CD8-positive, alpha-beta memory T cell (primary cell): ENCODE results near the gene PLXNB3. TPM values are rescaled to one million over a fixed set of nuclear protein-coding genes. Genes with fewer than 3 reads are reported as not detected.
"Not testable (repeated sequence)": the region's sequence is repeated elsewhere in the genome, so short reads cannot be mapped to it uniquely, and the experiment has no call there.

Experiments used
- CTCF ChIA-PET: fragments of 350-600 bp; sonication (Branson Sonifier 250); formaldehyde crosslinking; loops from one replicate; lab custom pipeline; 2021; ENCODE audit warnings: antibody characterized with exemption; lab: Charles Lee
- POLR2A ChIA-PET: fragments of 350-600 bp; sonication (Branson Sonifier 250); formaldehyde crosslinking; loops from one replicate; lab custom pipeline; 2021; ENCODE audit warnings: antibody characterized with exemption; lab: Charles Lee
- DNase-seq, 5 donors: peaks; one replicate each; pipeline versions ENCODE4 v3.0.0 to v3.0.0-alpha.2; 2020 to 2022; ENCODE audit warnings: mixed read lengths in 1 of 5
- H3K27ac ChIP-seq: one replicate; pipeline ENCODE4 v1.7.0; 2013; ENCODE audit warnings: low read depth, mild to moderate bottlenecking, low read length, moderate library complexity
- H3K27me3 ChIP-seq: 2 replicates; pipeline ENCODE4 v1.7.0; 2013; ENCODE audit warnings: low read length, mild to moderate bottlenecking; ENCODE audit not compliant: insufficient read depth, poor library complexity, severe bottlenecking
- H3K36me3 ChIP-seq: 2 replicates; pipeline ENCODE4 v1.7.0; 2013; ENCODE audit warnings: mild to moderate bottlenecking, low read length, moderate library complexity; ENCODE audit not compliant: insufficient read depth
- H3K4me1 ChIP-seq: 2 replicates; pipeline ENCODE4 v1.7.0; 2013; ENCODE audit warnings: mild to moderate bottlenecking, low read length, moderate library complexity; ENCODE audit not compliant: insufficient read depth
- H3K4me3 ChIP-seq: 2 replicates; pipeline ENCODE4 v1.7.0; 2013; ENCODE audit warnings: mild to moderate bottlenecking, low read length
- H3K9me3 ChIP-seq: 2 replicates; pipeline ENCODE4 v1.7.0; 2013; ENCODE audit warnings: mild to moderate bottlenecking, low read length
- H3K27ac Mint-ChIP-seq, 8 donors: one replicate each; pipeline ENCODE4 v1.8.0; 2020 to 2021; ENCODE audit warnings: mixed read lengths in 8 of 8, mild to moderate bottlenecking in 6 of 8, inconsistent platforms in 3 of 8, moderate library complexity in 3 of 8
- H3K27me3 Mint-ChIP-seq, 2 donors: one replicate each; pipeline ENCODE4 v1.8.0; 2020 to 2021; ENCODE audit warnings: mixed read lengths in 2 of 2, mild to moderate bottlenecking in 1 of 2, moderate library complexity in 1 of 2
- H3K36me3 Mint-ChIP-seq, 3 donors: one replicate each; pipeline ENCODE4 v1.8.0; 2020 to 2021; ENCODE audit warnings: mixed read lengths in 3 of 3, inconsistent platforms in 1 of 3, mild to moderate bottlenecking in 1 of 3
- H3K4me1 Mint-ChIP-seq, 3 donors: one replicate each; pipeline ENCODE4 v1.8.0; 2020 to 2021; ENCODE audit warnings: mixed read lengths in 3 of 3, inconsistent platforms in 1 of 3, mild to moderate bottlenecking in 1 of 3
- H3K4me3 Mint-ChIP-seq, 7 donors: one replicate each; pipeline ENCODE4 v1.8.0; 2020 to 2021; ENCODE audit warnings: mixed read lengths in 7 of 7, mild to moderate bottlenecking in 6 of 7, moderate library complexity in 4 of 7, inconsistent platforms in 2 of 7
- H3K9me3 Mint-ChIP-seq, 5 donors: one replicate each; pipeline ENCODE4 v1.8.0; 2020 to 2022; ENCODE audit warnings: mixed read lengths in 5 of 5, mild to moderate bottlenecking in 3 of 5, moderate library complexity in 2 of 5, inconsistent platforms in 1 of 5
- polyA plus RNA-seq: library from polyadenylated mRNA; unstranded; fragments of 300-500 nt; fragmentation: Illumina TruSeq; gene quantifications from one replicate; pipeline ENCODE4 v1.2.3, GENCODE V29; 2021
- total RNA-seq, 2 experiments: library from RNA; stranded (reverse); gene quantifications; one replicate each; pipeline ENCODE4 v1.2.3, GENCODE V29; 2021

PLXNB3 gene
- total and polyA plus RNA-seq, 3 experiments from 2014 or later: 0.51 to 0.57 TPM; not detected in 1

- H3K36me3 Mint-ChIP-seq, H3K9me3 Mint-ChIP-seq, H3K4me3 Mint-ChIP-seq, POLR2A ChIA-PET, H3K27ac Mint-ChIP-seq, H3K9me3 ChIP-seq, DNase-seq, H3K27ac ChIP-seq, H3K36me3 ChIP-seq, CTCF ChIA-PET, H3K27me3 ChIP-seq, H3K4me3 ChIP-seq: not testable (repeated sequence)
- Mint-ChIP-seq H3K27me3 (peaks cover 3 to 22% of the 10 kb centered on the region in 2 donors), H3K4me1 (peaks cover 12 to 19% (median 13%) of the 10 kb centered on the region in 3 donors)
- H3K4me1 ChIP-seq: peaks cover 15% of the 10 kb centered on the region
These were observed 21.9 kb upstream of the PLXNB3 start for GRCh38 chrX:153742111-153742510.

DNA sequence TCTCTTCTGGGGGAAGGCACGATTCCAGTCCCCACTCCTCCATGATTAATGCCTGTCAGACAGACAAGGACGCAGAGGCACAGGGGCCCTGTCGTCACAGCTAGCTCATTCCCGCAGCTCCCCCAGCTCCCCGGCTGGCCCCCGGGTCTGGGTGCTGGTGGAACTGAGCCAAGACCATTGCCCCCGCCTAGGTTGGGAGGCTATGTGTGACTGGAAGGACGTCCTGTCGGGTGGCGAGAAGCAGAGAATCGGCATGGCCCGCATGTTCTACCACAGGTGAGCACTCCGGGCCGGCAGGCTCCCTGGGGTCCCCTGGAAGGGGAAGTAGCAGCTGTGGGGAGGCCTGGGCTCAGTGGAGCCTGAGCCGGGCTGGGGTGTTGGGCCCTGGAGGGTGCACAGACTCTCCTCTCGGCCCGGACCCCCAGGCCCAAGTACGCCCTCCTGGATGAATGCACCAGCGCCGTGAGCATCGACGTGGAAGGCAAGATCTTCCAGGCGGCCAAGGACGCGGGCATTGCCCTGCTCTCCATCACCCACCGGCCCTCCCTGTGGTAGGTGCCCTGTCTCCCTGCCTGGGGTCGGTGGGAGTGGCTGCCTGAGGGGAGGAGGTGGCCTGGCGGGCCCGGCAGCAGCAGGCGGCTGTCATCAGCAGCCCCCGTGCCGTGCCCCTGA, 21.1 kb upstream of the PLXNB3 start:
- H3K27ac ChIP-seq, H3K9me3 ChIP-seq, H3K4me3 ChIP-seq, CTCF ChIA-PET, H3K9me3 Mint-ChIP-seq, H3K36me3 Mint-ChIP-seq, POLR2A ChIA-PET, DNase-seq, H3K36me3 ChIP-seq, H3K27ac Mint-ChIP-seq, H3K27me3 ChIP-seq: not testable (repeated sequence)
- H3K4me1 ChIP-seq: peaks cover 15% of the 10 kb centered on the region
- peaks cover 3 to 22% of the 10 kb centered on the region in 2 donors for H3K27me3 Mint-ChIP-seq
- H3K4me3 Mint-ChIP-seq: peak overlapping the region in 1 of 7 donors; percentile 28
- H3K4me1 Mint-ChIP-seq: peaks cover 12 to 19% (median 13%) of the 10 kb centered on the region in 3 donors

- not testable (repeated sequence) for H3K9me3 ChIP-seq
- CTCF ChIA-PET: interaction anchor here (1.0 kb wide), 1 partner anchor 204 kb away, joined by 3 read pairs; no protein-coding TSS in a partner anchor
These were observed 20.4 kb upstream of the PLXNB3 start for GRCh38 chrX:153743468-153744209.

DNA sequence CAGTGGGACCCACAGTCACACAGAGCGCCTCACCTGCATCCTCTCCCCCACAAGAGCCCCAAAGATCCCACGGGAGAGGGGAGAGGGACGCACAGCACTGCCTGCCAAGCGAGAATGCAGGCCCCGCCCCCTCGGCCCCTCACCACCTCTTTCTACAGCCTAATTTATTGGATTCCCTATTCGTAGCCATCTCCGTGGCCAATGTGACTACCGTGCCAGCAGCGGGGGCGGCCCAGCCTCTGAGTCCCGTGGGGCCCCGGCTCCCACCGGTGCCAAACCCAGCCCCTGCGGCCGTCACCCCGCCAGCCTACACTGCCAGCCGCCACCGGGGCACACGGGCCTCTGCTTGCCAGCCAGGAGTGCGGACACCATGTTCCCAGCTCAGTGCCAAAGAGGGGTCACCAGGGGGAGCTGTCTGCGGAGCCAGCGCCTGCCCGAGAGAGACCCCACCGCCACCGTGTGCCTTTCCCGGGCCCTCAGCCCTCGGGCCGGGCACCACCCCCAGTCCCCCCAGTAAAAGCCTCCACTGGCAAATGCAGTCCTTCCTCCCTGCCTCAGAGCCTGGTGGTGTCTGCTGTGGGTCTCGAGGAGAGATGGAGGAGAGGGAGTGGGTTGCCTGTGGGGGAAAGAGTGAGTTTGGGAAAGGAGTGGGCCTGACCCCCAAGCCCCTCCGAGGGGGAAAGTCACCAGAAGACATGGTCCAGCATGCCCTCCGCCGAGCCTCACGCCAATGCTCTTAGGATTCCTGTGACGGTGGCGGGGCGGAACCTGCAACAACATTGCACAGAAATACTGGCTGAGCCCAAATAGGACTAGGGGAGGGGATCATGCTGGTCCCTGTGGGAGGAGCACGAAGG, 19.6 kb upstream of the PLXNB3 start:
- H3K27me3 Mint-ChIP-seq: peaks cover 3 to 20% of the 10 kb centered on the region in 2 donors
- H3K9me3 Mint-ChIP-seq: no peaks in the 10 kb centered on the region
- H3K4me1 Mint-ChIP-seq: peaks cover 11 to 19% (median 12%) of the 10 kb centered on the region in 3 donors
- ChIA-PET CTCF (interaction anchor here (1.0 kb wide), 1 partner anchor 203 kb away, joined by 3 read pairs; no protein-coding TSS in a partner anchor), POLR2A (no interaction called here)
- Histone ChIP-seq H3K27me3 (no peaks in the 10 kb centered on the region), H3K9me3 (no peaks in the 10 kb centered on the region), H3K36me3 (no peaks in the 10 kb centered on the region), H3K27ac (peak overlapping the region; percentile 38), H3K4me3 (no peak overlapping the region), H3K4me1 (peaks cover 13% of the 10 kb centered on the region)
- DNase-seq: no peak
- no peak overlapping the region for H3K4me3 Mint-ChIP-seq
- no peak overlapping the region for H3K27ac Mint-ChIP-seq
- H3K36me3 Mint-ChIP-seq: peaks cover 0 to 4% (median 0%) of the 10 kb centered on the region in 3 donors

More at GRCh38 chrX:153743468-153744209, 20.4 kb upstream of the PLXNB3 start:
- H3K27ac Mint-ChIP-seq, H3K36me3 Mint-ChIP-seq, H3K36me3 ChIP-seq, H3K27me3 ChIP-seq, H3K9me3 Mint-ChIP-seq, H3K4me3 Mint-ChIP-seq, H3K4me3 ChIP-seq, POLR2A ChIA-PET, DNase-seq: not testable (repeated sequence)
- H3K27me3 Mint-ChIP-seq: peaks cover 3 to 19% of the 10 kb centered on the region in 2 donors
- Histone ChIP-seq H3K27ac (peak overlapping the region; percentile 38), H3K4me1 (peaks cover 15% of the 10 kb centered on the region)
- peaks cover 12 to 19% (median 13%) of the 10 kb centered on the region in 3 donors for H3K4me1 Mint-ChIP-seq

GRCh38 chrX:153745067-153745433, 19.0 kb upstream of the PLXNB3 start:
- H3K9me3 Mint-ChIP-seq, H3K9me3 ChIP-seq, H3K4me1 ChIP-seq, H3K4me3 ChIP-seq, H3K27ac ChIP-seq, H3K36me3 ChIP-seq, POLR2A ChIA-PET, H3K27ac Mint-ChIP-seq, H3K4me3 Mint-ChIP-seq, DNase-seq, H3K36me3 Mint-ChIP-seq, H3K27me3 ChIP-seq: not testable (repeated sequence)
- Mint-ChIP-seq H3K4me1 (peaks cover 9 to 15% (median 10%) of the 10 kb centered on the region in 3 donors), H3K27me3 (peaks cover 3 to 20% of the 10 kb centered on the region in 2 donors)
- CTCF ChIA-PET: interaction anchor here (1.0 kb wide), 1 partner anchor 202 kb away, joined by 3 read pairs; no protein-coding TSS in a partner anchor

DNA sequence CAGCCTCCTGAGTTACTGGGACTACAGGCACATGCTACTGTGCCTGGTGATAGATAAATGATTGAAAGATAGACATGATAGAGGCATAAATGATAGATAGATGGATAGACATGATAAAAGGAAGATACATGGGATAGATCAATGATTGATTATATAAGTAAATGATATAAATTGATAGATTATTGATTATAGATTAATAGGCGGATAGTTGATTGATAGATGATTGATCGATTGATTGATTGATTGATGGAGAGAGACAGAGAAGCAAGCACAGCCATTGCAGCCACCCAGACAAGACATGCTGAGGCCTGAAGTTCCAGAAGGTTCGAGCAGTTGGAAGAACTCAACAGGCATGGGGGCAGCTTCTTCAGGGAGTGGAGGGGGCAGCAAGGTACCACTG, 17.7 kb upstream of the PLXNB3 start:
- Histone ChIP-seq H3K4me1 (no peaks in the 10 kb centered on the region), H3K36me3 (no peaks in the 10 kb centered on the region), H3K4me3 (no peak overlapping the region), H3K9me3 (no peaks in the 10 kb centered on the region), H3K27ac (no peak overlapping the region), H3K27me3 (no peaks in the 10 kb centered on the region)
- H3K4me1 Mint-ChIP-seq: peaks cover under 1 to 5% (median under 1%) of the 10 kb centered on the region in 3 donors
- DNase-seq: no peak
- no peaks in the 10 kb centered on the region for H3K9me3 Mint-ChIP-seq
- peaks cover 0 to 3% (median 0%) of the 10 kb centered on the region in 3 donors for H3K36me3 Mint-ChIP-seq
- ChIA-PET CTCF (no interaction called here), POLR2A (interaction anchor here (0.7 kb wide), 1 partner anchor 200 kb away, joined by 4 read pairs; no protein-coding TSS in a partner anchor)
- no peak overlapping the region for H3K27ac Mint-ChIP-seq
- H3K4me3 Mint-ChIP-seq: no peak overlapping the region
- peaks cover 3 to 15% of the 10 kb centered on the region in 2 donors for H3K27me3 Mint-ChIP-seq

DNA sequence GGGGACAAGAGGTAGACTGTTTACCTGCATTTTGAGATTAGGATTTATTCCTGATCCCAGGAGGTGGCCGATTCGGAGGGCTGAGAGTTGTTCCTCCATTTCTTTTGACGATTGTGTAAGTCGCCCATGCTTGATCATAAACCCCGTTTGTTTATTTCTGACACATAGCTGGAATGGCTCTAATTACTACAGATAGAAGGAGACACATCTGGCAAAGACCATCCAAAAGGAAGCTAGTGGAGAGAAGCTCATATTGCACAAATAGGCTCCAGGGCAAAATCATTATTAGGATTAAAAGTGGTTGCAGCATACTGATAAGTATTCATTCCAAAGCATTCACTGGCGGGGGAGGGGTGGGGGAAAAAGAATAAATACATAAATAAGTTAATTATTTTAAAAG, 17.1 kb upstream of the PLXNB3 start:
- H3K4me1 ChIP-seq, H3K27ac Mint-ChIP-seq, H3K4me1 Mint-ChIP-seq, DNase-seq, H3K9me3 ChIP-seq, H3K4me3 Mint-ChIP-seq, H3K36me3 Mint-ChIP-seq, H3K9me3 Mint-ChIP-seq, H3K4me3 ChIP-seq, CTCF ChIA-PET, H3K36me3 ChIP-seq, H3K27me3 ChIP-seq, H3K27ac ChIP-seq: not testable (repeated sequence)
- peaks cover 3 to 13% of the 10 kb centered on the region in 2 donors for H3K27me3 Mint-ChIP-seq
- POLR2A ChIA-PET: interaction anchor here (0.7 kb wide), 1 partner anchor 200 kb away, joined by 4 read pairs; no protein-coding TSS in a partner anchor
